Activated CD4-positive, CD25-positive, alpha-beta regulatory T cell treated with anti-CD3 and anti-CD28 coated beads, Interleukin-2, amount 50 U/mL, for 24 hours (primary cell): Measurements from ENCODE around the gene GMDS.
A peak's percentile ranks its signal among the peaks of the same experiment; 100 is the strongest.

ENCODE experiments used
- ATAC-seq, 2 donors: fragments of 150-1000 bp; cut with Tn5 transposase; one replicate each; pipeline ENCODE4 v1.10.0; 2021; ENCODE audit warnings: mild to moderate bottlenecking in 1 of 2, moderate library complexity in 1 of 2

GMDS gene

DNA sequence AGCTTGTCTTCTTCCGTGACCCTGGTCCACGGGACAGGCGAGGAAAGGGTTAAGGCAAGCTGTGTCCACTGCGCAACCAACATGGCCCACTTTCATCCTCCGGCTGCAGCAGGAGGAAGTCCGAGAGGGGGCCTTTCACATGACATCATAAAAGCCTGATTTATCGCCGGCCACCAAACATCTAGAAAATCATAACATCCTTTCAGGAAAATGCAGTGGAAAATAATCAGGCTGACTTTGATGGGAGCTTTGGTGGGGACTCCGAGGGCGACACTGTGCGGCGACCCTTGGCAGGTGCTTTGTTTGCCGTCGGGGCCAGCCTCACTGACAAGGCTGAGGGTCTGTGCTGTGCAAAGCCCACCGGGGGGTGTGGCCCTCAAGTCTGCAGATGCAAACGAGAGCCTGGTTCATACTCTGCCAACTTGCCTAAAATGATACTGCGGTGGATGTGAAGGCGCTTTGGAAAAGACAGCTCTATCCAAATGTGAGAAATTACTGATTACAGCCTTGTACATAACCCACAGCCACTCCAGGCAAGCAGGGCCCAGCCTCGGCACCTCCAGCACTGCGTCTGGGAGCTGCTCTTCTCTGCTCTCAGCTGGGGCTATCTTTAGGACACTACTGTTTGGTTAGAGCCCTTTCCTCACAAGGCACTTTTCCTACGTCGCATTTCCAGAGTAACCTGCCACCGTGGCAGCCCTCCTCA, 609.9 kb downstream of the GMDS start:
- ATAC-seq, result no peak

DNA sequence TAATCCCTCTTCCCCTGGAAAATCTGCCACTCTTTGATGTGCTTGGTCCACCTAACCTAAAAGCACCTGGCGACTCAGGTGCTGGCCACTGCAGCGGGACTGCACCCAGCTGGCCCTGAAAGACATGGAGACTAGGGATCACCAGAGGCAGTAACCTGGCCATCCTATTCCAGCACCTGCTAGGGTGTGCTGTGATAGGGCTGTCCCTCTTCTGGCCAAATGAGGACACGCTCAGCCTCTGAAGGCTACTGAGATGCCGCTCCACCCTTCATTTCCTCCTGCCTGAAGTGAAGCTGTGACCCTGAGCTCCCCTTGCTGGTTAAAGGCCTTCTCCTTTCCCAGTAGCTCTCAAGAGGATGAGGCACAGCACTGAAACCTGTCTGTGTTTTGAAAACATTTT, 611.3 kb downstream of the GMDS start:
- no peak for ATAC-seq

DNA sequence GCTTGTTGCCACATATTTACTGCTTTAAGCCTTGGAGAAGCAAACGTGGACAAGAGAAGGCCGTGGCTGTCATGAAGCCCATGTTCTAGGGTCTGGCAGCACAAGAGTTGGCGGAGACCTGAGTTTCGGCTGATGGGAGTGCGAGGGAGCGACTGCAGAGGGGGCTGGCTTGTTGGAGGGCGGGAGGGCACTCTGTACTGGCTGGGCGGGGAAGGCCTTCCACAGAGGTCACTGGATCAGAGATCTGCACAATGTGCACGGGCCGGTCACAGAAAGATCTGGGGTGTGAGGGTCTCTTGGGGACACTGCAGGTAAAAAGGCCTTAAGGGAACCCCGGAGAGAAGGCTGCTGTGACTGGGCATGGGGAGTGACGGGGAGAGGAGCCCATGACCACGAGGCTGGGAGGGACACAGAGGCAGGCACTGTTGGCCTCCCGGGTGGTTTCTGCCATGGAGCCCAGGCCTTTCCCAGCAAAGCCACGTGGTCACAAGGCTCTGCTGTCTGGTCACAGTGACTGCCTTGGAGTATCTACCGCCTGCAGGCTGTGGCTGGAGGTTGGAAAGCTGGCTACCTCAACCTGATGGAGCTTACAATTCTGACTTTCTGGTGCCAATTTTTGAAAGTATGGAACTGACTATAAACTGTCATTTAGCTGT, 611.9 kb downstream of the GMDS start:
- no peak for ATAC-seq

DNA sequence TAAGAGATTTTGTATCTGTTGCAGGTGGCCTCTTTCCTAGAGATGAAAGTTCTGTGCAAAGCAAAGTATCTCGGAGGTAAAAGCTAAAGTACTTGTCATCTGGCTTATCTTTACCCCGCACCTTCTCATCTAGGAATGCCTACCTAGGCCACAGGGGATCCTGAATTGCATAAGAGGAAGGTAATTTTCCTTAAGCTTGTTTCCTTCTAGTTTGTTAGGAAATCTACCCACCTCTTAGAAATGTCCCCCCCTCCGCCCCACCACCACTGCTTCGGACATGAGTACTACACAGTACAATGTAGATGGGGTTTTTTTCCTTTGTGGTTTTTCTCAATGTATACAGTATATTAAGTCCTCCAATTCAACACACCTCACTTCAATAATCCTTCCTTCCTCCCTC, 614.2 kb downstream of the GMDS start:
- no peak for ATAC-seq

DNA sequence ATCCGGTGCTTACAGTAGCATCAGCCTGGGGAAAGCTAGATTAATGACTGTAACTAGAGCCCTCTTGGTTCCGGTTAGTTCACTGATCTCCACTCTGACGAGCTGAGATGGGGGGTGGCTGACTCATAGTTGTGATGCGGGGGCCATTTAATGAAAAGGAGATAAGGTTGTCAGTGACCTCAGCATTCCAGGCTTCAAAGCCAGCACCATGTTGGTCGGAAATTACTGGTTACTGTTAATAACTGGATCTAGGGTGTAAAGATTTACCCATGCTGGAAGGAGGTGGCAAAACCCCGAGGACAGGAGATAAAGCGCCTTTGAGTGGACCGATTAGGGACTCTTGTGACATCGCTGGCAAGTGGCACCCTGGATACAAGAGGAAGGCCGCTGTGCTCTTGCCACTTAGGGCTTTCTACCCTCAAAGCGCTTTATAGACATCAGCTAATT, 614.6 kb downstream of the GMDS start:
- no peak for ATAC-seq

DNA sequence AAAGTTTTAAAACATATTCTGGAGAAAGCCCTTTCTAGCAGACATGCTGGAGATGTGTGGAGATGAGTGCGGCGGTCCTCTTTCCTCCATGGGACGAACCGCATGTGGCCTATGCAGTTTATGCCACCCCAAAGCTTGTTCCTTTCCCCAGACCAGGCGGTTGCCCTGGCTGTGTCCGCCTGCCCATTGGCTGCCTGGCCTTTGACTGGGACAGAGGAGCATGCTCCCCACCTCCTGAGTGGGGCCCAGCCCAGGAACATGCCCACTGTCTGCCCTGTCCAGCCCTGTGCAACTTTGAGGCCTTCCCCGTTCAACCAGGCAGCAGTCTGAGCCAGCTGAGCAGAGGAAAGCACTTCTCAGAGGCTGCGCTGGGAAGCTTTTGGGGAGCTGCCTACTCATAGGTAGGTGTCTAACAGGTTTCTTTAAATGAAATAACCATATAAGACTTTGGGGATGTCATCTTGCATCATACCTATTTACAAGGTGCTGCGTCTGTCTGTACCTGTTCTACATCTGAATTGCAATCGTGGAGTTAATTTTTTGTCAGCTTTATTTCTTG, 615.1 kb downstream of the GMDS start:
- ATAC-seq, result no peak

DNA sequence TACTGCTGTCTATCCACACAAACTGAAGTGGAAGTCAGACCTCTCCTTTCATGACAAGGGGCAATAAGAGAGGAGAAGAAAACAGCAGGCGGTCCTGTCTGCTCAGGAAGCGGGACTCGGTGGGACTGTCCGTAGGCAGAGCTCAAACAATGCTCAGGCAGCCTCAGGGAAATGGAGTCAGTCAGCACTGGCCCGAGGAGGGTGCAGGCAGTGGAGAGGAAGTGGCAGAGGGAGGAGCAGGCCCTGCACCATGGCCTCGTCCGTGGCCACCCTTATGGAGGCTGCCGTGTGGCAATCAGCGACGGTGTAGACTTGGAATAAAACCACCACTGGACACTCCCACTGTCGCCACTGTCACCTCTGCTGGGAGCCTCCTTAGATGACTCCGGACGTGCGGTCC, 616.1 kb downstream of the GMDS start:
- no peak for ATAC-seq

DNA sequence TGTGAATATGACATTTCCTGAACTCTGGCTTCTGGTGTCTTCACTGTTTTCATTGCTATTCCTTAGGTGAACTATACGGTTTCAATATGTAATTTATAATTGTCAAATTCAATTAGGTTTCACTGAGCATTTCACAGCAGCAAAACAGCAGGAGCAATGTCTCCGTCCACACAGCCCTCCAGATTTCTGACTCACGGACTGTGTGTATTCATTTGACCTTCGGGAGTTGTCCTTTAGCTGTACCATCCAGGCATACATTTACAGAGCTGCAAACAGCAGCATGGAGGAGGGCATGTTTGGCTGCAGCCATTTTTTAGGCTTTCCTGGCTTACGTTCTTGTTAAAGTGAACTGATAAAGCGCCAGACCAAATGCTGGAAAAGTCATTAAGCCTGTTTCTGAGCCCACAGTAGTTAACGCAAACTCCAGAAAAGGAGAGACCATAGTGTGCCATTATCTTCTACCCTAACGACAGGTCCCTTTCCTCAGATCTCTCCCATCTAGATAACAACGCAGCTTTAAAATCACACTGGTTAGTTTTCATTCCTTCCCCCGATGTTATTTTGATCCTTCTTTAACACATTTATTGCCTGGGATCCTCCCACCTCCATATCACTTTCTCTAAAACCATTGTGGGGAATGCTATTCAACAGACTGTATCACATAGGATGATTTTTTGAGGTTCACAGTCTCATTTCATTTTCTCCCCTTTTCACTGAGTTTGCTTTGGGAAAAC, 617.4 kb downstream of the GMDS start:
- no peak for ATAC-seq

DNA sequence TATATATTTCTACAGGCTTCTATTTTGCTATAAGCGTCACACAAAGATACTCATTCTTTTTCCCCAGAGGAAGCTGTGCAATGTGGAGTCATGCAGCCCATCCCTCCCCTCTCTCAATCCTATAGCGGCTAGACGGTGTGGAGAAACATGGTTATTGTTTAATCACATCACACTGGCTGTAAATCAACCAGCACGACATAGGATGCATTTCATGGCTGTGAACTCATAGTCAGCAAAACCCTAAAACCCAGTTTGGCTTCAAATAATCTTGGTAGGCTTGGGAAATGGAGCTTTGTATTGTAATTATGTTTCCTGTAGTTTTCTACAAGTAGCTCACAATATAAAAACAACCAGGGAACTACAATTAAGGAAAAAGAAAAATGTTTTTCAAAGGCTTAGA, 618.9 kb downstream of the GMDS start:
- ATAC-seq, result no peak

DNA sequence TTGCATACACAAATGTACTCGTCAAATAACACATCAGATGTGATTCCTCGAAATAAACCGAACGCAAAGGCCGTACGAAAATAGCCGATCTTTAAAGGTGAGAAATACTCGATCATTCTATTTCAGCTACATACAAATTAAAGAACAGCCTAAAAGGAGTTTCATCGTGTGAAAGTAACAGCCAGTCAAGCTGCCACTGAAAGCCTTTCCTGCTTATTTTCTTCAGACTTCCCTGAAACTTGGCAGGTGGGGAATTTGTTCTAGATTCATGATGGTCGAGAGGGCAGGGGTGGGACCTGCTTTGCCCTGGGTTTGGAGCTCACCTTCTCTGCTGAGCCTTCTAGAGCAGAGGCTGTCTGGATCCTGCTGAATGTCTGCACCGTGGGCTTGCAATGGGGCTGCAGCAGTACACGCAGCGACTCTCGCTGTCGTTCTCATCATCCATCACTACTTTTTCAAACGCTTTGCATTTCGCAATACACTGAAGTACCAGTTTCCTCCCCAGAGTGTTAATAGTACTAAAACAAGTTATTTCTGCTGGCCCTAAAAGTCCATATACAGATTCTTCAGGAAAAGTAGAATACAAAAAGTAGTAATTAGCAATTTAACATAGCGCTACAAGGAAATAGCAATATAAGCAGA, 619.5 kb downstream of the GMDS start:
- ATAC-seq, result no peak

DNA sequence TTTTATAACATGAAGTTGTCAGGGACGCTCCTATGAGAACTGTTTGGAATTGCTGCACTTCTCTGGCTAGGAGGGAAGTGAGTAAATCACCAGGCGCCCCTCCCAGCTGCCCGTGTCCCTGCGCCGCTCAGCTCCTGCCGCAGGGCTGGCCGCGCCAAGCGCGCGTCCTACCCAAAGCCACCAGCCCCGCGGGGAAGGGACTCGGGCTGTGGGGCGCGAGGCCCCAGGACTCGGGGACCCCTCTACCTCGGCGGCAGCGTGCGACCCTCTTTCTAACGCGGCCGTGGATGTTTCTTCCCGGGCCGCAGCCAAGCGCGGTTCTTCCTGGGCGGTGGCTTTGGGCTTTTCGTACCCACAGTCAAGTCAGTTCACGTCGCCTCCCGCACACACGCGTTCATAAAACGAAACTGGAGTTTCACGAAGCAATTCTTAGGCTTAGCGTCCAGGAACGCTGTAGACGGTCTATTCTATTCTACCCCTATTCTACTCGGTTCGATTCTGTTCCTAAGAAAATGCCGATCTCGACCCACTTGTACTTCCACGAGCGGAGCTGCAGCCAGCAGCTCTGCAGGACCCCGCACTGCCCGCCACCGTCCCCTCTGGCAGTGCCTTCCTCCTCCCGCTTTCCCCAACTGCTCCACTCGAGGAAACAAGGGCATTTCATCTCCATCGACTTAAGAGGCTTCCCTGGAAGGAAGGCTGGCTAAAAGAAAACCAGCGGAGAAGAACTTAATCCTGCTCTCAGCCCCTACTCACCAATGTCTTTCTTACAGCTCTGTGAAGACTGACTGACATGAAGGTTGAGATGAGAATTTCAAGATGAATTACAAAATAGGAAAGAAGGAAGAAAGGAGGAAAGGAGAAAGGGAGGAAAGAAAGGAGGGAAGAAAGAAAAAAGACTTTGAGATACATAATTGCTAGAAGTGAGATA, 620.3 kb downstream of the GMDS start:
- ATAC-seq, result no peak

DNA sequence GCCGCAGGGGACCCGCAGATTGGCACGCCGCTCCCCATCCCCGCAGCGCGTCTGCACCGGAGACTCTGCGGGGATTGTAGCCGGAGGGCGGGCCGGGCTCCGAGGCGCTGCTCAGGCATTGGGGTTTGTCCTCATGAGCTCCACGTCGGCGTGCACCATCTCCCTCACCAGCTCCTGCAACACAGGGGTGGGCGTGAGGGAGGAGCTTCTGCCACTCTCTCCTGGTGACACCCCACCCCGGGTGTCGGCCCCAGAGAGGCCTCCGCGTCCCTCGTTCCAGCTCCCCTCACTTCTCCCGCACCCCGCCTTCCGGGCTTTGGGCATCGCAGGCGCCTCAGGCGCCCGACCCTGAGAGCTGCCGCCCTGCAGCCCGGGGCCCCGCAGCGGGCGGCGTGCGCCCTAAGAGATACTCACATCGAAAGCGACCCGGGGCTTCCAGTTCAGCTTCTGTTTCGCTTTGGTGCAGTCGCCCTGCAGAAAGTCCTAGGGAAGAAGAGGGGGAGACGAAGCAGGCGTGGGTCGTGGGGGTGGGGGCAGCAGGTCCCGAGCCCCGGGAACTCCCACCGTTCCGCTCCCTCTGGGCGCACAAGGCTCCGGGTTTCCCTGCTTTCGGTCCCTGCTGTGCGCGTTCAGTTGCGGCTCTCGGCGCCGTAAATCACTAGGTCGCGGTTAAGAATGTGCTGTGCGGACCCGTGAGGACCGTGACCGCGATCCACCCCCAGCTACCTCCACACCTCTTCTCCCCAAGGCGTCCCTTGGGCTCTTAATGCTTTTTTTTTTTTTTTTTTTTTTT, 621.2 kb downstream of the GMDS start:
- peak; percentile 59 to 67 for ATAC-seq

DNA sequence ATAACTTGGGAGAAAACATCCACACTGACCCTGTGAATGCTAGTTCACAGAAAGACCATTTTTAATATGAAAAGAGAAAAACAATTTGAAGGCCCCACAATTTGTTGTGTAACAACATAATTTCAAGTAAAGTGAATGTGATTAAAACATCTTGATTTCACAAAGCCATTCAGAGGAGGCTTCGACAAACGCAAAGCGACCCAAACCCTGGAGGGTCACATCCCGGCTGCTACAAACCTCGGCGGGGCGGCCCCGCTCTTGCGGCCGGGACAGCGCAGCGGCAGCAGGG, 621.7 kb downstream of the GMDS start:
- ATAC-seq, result no peak

DNA sequence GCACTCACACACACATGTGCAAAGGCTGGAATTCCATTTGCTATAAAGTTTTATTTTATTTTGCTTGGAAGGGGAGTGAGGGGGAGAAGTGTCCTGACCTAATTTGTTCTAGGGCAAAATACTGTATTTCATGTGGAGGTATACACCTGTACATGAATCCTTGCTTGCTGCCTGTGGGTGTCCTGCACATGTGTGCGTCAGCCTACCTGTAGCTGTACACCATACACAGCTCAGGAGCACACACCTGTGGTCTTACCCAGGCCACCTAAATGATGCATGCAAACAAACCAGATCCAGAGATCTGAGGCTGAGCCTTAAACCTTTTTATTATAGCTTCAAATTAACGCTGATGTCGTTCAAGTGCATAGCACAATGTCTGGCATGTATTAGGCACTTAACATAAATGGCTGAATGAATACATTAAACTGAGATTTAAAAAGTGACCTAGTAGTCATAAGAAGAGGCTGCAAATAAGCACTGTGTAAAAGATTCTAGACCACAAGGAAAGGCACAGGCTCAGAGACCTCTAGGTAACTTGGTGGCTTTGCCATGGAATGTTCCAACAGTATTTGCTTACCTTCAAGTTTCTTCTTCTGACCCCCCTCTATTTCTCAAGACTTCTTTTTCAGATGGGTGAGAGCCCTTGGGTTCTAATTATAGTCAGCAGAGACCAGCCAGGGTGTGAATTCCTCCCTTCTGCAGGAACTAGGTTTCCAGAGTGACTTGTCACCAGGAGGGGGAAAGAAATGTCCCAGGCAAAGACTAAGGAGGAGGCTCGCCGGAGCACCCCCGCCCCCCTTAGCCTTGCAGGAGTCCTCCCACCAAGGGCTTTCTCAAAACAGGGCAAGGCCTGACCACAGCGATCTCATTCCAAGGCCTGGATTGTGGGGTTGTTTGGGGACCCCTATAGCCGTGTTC, 622.3 kb downstream of the GMDS start:
- no peak for ATAC-seq

DNA sequence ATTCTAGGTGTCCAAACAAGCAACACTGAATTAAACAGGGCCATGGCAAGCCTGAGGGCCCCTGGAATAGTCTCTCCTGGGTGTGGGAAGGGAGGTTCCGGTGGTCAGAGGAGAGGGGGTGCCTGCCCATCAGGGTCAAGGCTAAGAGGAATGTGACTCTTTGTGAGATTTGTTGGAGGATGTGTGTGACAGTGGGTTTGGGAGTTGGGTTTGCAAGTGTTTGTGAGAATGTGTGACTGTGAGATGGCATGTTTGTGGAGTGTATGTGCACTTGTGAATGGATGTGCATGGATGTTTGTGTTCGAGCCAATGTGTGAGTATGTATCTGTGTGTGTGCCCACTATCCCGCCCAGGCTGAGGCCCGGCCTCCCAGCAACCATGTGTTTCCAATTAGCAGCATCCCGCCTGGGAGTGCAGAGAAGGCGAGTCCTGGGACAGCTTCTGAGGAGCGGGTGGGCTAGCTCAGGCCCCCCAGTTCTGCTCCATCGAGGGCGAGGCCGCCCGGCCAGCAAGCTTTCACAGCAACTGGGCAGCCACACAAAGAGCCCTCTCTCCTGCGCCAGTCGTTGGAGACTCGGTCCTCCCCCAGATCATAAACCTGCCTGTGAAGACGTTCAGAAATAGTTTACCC, 623.1 kb downstream of the GMDS start:
- no peak for ATAC-seq

DNA sequence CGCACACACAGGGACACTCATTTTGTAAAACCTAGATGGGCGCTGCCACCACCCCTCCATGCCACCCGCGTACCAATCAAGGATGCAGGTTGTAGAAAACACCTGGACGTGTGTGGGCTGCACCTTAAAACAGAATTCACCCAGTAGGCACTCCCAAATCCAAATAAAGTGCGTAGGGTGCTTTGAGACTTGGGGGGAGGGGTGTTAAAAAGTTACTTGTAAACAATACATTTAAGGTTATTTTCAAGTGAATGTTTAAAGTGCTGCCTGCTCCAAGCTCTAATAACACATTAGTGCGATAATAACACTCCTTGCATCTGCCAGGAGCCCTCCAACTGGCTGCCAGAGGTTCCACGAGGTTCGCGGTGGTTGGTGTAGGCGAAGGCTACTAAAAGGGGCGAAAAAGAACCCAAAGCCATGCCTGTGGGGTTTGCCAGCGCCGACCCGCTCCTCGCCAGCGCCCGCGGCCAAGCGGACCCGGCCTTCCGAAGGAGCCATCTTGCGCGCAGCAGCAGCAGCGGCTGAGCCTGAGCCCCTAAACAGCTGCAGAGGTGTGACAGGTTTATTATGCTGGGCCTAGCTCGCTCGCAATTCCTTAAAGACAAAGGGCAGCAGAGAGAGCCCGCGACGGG, 624.2 kb downstream of the GMDS start:
- no peak for ATAC-seq

DNA sequence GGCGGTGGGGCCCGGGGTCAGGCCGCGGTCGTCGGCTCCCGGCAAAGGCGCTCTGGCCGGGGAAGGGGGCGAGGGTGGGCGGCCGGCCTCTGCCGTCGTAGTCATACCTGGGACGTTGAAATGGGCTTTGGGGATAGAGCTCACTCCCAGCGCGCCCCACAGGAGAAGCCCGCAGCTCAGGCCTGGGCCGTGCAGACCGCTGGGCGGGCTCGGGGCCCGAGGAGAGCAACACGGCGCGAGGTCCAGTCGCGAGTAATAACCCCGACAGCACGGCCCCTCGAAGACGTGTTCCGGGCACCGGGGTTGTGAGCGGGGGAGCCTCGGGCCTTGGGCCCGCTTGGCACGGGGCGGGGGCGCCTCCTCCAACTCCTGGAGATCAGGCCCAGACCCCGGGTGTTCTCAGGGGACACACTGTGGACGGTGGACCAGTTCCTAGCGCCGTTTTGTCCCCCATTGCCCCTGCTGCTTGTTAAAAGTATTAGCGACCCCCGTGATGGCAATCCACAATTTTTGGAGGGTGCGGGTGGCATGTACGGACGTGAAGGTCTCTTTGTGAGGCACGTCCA, 624.8 kb downstream of the GMDS start:
- ATAC-seq, result no peak

DNA sequence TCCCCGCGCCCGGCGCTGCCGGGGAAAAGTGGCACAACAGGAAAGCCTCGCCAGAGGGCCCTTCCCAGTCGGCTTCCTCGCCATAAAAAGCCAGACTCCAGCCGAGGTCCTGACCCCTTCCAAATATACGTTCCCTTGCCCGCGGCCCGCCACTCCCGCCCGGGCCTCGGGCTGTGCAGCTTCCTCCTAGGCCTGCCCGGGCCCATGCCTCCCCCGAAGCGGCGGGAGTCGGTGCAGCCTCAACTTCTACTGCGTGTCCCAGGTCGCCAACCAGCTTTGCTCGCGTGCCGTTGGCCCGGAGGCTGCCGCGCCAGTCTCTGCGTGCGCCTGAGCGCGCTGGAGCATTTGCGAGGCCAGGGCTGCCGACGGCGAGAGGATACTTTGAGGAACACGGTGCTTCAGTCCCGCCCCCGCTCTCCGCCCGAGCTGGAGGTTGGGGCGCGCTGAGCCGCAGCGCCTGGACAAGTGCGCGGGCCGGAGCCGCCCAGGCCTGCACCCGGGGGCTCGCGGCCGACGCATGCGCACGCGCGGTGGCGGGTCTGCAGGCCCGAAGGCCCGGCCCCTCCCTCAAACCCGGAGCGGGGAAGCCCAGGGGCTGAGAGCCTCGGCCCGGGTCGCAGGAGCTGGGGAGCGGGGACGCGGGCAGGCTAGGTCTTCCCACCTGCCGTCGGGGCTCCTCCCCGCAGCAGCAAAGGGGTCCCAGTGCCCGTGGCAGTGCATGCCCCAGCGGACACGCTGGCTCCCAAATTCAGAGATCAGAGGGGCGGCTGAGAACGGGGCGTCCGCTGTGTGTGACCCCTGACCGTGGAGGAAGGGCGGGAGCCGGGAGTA, 625.5 kb downstream of the GMDS start:
- no peak for ATAC-seq
